Epithelial cell of esophagus (primary cell): ENCODE results near the gene ERVV-1.

Source experiments
- DNase-seq: peaks from one replicate; pipeline ENCODE4 v3.0.0; 2010; ENCODE audit warnings: low read depth
- H3K4me3 ChIP-seq: 2 replicates; pipeline ENCODE4 v1.5.1; 2011; ENCODE audit warnings: mild to moderate bottlenecking, low read length, control low read depth
- TF ChIP-seq, protein P1 (sequence below): IDR thresholded peaks from 2 replicates; pipeline ENCODE4 v1.5.1; 2011; ENCODE audit warnings: low read depth, mild to moderate bottlenecking, low read length, control low read depth, inconsistent platforms; ENCODE audit not compliant: insufficient read depth; ENCODE audit errors: missing control alignments

The ERVV-1 gene

DNA sequence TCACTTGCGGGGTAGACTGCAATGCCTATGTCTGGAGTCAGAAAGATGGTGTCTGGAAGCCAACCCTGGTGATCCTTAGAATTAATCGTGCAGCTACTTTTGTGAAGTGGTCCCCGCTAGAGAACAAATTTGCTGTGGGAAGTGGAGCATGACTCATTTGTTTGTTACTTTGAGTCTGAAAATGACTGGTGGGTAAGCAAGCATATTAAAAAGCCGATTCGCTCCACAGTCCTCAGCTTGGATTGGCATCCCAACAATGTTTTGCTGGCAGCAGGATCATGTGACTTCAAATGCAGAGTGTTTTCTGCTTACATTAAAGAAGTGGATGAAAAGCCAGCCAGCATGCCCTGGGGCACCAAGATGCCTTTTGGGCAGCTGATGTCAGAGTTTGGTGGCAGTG lies 9.5 kb upstream of the ERVV-1 start:
- H3K4me3 ChIP-seq, result no peak overlapping the region
- DNase-seq, result no peak

DNA sequence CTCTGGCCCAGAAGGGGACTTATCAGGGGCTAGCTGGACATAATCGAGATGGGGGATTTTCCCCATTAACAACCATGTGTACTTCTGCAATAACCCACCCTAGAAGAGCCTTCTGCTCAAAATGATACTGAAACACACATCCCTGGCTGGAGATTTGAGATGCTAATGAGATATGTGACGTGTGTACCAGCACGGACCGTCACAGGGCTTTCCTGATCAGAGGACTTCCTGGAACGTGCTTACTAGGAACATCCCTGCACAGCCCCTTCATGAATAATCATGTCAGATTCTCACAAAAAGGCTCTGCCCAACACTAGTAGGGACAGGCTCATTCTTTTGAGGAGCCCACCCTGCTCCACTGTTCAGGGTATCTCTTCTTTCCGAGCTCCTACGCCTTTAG lies 6.5 kb upstream of the ERVV-1 start:
- TF ChIP-seq, protein P1, sequence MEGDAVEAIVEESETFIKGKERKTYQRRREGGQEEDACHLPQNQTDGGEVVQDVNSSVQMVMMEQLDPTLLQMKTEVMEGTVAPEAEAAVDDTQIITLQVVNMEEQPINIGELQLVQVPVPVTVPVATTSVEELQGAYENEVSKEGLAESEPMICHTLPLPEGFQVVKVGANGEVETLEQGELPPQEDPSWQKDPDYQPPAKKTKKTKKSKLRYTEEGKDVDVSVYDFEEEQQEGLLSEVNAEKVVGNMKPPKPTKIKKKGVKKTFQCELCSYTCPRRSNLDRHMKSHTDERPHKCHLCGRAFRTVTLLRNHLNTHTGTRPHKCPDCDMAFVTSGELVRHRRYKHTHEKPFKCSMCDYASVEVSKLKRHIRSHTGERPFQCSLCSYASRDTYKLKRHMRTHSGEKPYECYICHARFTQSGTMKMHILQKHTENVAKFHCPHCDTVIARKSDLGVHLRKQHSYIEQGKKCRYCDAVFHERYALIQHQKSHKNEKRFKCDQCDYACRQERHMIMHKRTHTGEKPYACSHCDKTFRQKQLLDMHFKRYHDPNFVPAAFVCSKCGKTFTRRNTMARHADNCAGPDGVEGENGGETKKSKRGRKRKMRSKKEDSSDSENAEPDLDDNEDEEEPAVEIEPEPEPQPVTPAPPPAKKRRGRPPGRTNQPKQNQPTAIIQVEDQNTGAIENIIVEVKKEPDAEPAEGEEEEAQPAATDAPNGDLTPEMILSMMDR, result no peak
- DNase-seq, result no peak
- H3K4me3 ChIP-seq, result no peak overlapping the region

More for the DNA sequence above, 9.5 kb upstream of the ERVV-1 start:
- TF ChIP-seq, protein P1, result no peak

DNA sequence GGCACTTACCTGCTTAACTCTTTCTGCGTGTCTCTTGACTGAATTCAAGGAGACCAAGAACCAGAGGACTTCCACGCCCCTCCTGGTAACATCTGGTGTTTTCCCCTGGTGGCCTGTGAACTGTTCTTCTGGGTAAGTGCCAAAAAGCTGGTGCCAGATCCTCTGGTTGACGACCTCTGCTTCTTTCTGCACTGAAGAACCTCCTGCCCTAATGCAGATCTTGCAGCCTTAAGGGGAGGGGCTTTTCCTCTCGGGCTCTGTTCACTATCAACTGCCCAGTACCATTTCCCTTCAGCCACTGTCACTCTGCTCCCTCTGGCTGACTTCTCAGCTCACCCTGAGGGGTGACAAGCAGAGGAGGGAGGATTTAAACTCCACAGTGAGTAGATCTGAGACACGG lies 6.1 kb upstream of the ERVV-1 start:
- TF ChIP-seq, protein P1, result no peak
- no peak for DNase-seq
- H3K4me3 ChIP-seq, result no peak overlapping the region

DNA sequence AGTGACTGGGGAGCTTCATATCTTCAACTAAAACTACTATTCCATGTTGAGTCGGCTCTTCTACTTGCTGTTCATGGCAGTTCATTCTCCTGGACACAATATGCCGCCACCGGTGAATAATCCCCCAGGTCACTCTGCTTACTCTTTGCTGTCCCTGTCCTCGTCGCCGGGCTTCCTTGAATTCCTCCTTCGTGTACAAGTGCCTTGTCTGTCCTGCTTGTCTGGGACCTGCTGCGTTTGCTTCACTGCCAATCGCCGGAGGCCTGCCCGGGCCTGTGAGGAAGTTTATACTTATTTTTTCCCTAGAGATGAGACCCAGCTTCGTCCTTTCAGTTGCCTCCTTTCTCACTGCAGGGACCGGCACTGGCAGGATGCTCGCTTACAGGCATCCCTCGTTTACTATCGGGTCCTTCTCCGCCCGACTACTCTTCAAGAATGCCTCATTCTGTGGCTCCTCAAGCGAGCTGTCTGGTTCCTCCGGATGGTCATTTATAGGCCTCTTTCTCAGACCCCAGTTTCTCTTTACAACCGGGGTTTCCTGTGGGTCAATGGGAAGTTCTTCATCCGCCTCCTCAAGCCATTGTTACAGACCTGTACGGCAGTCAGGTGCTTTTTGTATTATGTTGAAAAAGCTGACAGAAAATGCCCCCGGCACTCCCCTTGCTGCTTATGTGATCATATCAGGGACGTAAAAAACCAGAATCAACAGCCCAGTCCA lies 5.5 kb upstream of the ERVV-1 start:
- H3K4me3 ChIP-seq, result no peak overlapping the region
- peak; percentile 15 for DNase-seq
- TF ChIP-seq, protein P1, result no peak

DNA sequence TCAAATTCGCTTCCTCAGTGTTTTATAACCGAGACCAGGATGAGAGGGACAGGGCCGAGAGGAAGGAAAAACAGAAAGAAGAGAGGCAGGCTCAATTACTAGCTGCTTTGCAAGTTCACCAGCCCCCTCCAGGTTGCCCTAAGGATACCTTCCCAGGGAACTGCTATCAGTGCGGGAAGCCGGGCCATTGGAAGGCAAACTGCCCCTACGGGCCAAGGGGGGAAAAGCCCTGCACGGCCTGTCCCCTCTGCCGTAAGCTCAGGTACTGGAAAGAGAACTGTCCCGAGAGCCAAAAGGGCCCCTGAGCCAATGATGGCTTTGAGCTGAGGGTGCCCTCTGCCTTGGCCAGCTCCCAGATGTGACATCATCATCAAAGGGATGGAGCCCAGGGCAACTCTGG lies 3.2 kb upstream of the ERVV-1 start:
- no peak for DNase-seq
- TF ChIP-seq, protein P1, result no peak
- H3K4me3 ChIP-seq, result no peak overlapping the region

DNA sequence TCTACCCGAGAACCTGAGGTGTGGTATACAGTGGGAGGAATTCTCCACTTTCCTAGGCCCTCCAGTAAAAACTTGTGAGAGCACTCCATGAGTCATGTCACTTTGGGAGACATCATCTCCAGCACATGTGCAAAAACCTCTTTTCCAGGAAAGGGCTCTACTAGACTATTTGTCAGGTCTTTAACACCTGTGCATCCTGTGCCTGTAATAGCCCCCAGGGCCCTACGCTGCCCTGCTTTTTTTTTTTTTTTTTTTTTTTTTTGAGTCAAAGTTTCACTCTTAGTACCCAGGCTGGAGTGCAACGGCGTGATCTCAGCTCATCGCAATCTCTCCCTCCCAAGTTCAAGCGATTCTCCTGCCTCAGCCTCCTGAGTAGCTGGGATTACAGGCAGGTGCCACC lies 1.7 kb upstream of the ERVV-1 start:
- no peak overlapping the region for H3K4me3 ChIP-seq
- DNase-seq, result no peak
- TF ChIP-seq, protein P1, result no peak

DNA sequence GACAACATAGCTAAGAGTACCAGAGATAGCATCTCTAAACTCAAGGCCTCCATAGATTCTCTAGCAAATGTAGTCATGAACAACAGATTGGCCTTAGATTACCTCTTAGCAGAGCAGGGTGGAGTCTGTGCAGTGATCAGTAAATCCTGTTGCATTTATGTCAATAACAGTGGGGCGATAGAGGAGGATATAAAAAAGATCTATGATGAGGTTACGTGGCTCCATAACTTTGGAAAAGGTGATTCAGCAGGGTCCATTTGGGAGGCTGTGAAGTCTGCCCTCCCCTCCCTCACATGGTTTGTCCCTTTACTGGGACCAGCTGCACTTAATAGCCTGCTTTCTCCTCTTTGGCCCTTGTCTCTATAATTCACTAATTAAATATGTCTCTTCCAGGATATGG lies 1.4 kb downstream of the ERVV-1 start:
- TF ChIP-seq, protein P1, result no peak
- H3K4me3 ChIP-seq, result no peak overlapping the region

More for the DNA sequence above, 1.4 kb downstream of the ERVV-1 start:
- no peak for DNase-seq
